Left forelimb (tissue), 1 donor: Measurements from ENCODE around the gene KCNK6.

Experiments used
- DNase-seq: peaks from one replicate; pipeline ENCODE4 v3.0.0-alpha.2; 2018; ENCODE audit warnings: low spot score

The KCNK6 gene

GRCh38 chr19:38319421-38320258, at the start of gene KCNK6:
KCNK6 (plus strand) TSS chr19:38319845; CDS start chr19:38319951, 106 bp downstream.
- DNase-seq = peak; percentile 74

- DNase-seq = no peak
Observed at GRCh38 chr19:38270587-38271167, 49.0 kb upstream of the KCNK6 start.

GRCh38 chr19:38273499-38273898, 46.1 kb upstream of the KCNK6 start:
- no peak for DNase-seq

DNA sequence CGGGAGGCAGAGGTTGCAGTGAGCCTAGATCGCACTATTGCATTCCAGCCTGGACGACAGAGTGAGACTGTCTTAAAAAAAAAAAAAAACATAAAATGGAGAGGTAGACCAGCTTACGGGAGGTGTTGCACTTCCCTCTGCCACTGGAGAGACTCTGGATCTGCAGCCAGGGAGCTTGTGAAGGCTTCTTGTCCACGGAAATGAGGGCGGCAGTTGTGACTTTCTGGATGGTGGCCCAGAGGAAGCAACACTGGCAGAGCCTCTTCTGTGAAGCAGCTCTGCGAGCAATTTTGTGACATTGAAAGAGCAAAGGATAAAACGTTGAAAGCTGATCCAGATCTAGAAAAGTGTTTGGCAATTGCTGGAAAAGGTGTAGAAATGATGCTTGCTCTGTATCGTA, 44.9 kb upstream of the KCNK6 start:
- DNase-seq = no peak

DNA sequence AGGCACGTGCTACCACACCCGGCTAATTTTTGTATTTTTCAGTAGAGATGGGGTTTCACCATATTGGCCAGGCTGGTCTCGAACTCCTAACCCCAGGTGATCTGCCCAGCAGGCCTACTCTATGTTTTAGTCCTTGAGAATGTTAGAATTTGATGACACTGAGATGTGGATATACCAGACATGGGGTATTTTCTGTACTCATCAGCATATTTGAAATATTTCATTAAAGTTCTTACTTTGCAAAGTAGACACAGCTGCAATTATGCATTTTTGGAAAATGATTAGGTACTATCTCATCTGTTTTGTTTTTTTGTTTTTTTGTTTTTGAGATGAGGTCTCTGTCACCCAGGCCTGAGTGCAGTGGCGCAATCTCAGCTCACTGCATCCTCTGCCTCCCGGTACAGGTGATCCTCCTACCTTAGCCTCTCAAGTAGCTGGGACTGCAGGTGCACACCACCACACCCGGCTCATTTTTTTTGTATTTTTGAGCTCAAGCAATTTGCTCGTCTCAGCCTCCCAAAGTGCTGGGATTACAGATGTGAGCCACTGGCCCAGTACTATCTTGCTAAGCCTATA, 42.6 kb upstream of the KCNK6 start:
- no peak for DNase-seq

- DNase-seq = no peak
Observed at GRCh38 chr19:38277549-38277948, 42.1 kb upstream of the KCNK6 start.

GRCh38 chr19:38277969-38278680, 41.5 kb upstream of the KCNK6 start:
- no peak for DNase-seq

GRCh38 chr19:38278751-38279150, 40.9 kb upstream of the KCNK6 start:
- DNase-seq = no peak

GRCh38 chr19:38280030-38280921, 39.4 kb upstream of the KCNK6 start:
- DNase-seq = no peak

- no peak for DNase-seq
Observed at GRCh38 chr19:38281811-38282566, 37.7 kb upstream of the KCNK6 start.

GRCh38 chr19:38283271-38283670, 36.4 kb upstream of the KCNK6 start:
- DNase-seq = no peak

DNA sequence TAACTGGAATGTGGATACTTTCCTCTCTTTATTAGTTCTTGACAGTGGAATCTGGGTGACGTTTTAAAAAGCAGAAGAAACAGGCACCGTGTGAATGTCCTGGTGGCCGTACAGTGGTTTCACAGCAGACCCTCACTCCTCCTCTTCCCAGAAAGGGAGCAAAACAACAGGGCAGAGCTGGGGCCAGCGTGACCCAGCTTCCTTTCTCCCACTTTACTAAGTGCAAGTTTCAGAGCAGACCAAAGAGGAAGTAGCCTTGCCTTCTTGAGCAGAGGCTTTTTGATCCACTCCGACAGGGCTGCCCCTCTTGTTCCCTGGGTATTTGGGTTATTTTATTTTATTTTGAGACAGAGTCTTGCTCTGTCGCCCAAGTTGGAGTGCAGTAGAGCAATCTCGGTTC, 35.2 kb upstream of the KCNK6 start:
- no peak for DNase-seq

DNA sequence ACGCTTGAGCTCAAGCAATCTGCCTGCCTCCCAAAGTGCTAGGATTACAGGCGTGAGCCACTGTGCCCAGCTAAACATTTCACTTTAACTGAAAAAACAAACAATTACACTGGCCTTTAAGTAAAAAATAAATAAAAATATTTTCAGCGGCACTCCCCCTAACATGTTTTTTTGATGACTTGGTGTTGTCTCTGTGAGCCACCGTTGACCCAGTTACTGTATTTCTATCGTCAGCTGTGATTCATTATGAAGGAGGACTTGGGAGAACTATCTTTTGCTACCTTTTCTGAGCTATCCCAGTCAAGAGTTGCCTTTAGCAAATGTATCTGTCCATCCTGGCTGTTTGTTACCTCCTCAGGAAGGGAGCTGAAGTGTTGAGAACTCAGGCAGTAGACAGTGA, 34.1 kb upstream of the KCNK6 start:
- no peak for DNase-seq

- no peak for DNase-seq
Observed at GRCh38 chr19:38287604-38288003, 32.0 kb upstream of the KCNK6 start.

DNA sequence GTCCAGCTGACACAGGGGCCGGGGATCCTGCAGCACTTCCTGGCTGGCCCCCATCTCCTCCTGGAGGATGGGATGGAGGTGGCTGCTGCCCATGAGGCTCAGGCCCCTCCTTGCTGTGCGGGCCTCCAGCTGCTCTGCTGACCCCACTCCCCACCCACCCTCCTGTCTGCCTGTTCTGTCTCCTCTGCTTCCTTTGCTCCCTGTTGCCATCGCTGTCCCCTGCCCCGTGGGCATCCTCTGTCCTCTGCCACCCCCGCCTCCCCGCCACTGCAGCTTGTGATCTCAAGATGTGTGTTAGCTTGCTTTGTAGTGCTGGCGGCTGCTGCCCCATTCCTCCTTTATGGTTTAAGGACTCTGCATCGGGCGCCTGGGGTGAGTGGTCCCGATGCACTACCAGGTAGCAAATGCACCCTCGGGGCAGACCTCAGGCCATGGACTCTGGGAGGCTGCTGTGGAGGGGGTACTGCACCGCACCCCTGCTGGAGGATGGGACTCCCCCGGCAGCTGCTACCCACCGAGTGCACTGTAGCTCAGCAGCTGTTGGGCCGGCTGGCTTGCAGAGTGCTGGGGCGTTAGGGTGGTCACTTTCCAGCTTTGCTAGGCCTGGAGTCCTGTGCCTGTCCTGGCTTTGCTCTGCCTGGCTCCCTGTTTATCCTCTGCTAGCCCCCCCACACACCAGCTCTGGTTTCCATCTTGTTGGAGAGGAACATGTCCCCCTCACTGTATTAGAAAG, 31.4 kb upstream of the KCNK6 start:
- DNase-seq = no peak

- no peak for DNase-seq
Observed at GRCh38 chr19:38289955-38290354, 29.7 kb upstream of the KCNK6 start.

DNA sequence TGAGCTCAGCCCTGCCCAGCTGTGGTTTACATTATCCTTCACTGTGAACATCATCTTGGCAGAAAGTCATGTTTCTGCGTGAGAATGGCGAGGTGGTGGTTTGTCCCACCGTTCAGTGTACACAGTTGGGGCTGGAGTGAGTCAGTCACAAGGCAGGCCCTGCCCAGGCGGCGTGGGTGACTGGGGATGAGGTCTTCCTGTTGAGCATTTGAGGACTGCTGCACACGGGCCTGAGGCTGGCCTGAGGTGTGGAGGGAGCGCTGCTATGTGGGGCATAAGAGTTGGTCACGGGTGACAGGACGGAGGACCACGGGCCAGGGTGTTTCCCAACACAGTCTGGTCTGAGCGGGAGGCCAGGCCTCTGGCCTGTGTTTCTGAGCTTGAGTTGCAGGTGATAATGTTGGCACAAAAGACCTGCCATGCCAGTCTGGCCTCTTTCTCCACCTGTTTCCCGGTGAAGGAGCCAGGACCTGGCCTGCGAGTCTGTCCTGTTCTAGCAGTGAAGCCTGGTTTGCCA, 29.0 kb upstream of the KCNK6 start:
- no peak for DNase-seq

DNA sequence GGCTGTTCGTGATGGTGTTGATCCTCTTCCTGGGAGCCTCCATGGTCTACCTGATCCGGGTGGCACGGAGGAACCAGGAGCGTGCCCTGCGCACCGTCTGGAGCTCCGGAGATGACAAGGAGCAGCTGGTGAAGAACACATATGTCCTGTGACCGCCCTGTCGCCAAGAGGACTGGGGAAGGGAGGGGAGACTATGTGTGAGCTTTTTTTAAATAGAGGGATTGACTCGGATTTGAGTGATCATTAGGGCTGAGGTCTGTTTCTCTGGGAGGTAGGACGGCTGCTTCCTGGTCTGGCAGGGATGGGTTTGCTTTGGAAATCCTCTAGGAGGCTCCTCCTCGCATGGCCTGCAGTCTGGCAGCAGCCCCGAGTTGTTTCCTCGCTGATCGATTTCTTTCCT, 27.8 kb upstream of the KCNK6 start:
- no peak for DNase-seq

DNA sequence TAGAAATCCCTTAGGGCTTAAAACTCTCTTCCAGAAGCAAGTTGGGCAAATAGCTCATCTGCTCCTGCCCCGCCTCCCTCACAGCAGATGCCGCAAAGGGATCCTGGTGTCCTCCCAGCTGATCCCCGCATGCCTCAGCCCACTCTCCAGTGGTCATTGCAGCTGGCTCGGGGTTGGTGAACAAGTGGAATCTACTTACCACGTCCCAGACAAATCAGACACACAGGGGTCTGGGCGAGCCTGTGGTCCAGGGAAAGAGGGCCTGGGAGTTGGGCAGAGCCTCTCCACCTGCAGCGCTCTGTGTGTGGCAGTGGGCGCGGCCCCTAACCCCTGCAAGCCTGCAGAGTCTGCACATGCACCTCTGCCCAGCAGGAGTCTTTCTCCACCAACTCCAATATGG, 26.4 kb upstream of the KCNK6 start:
- DNase-seq = no peak

- DNase-seq = no peak
Observed at GRCh38 chr19:38294090-38294489, 25.6 kb upstream of the KCNK6 start.
